HFFc6 (cell line): Measurements from ENCODE around the gene DSEL. TPM values are rescaled to one million over a fixed set of nuclear protein-coding genes. Genes with fewer than 3 reads are reported as not detected.
A peak's percentile ranks its signal among the peaks of the same experiment; 100 is the strongest.

Source experiments
- DNase-seq: peaks from one replicate; pipeline ENCODE4 v3.0.0-alpha.2; 2018
- H3K27ac Mint-ChIP-seq: 2 replicates; pipeline ENCODE4 v1.8.0; 2020; ENCODE audit warnings: mild to moderate bottlenecking, mixed read lengths
- H3K27me3 Mint-ChIP-seq: 2 replicates; pipeline ENCODE4 v1.8.0; 2021; ENCODE audit warnings: mild to moderate bottlenecking, moderate library complexity, mixed read lengths; ENCODE audit not compliant: insufficient read depth
- H3K36me3 Mint-ChIP-seq: 2 replicates; pipeline ENCODE4 v1.8.0; 2021; ENCODE audit warnings: low read depth, mixed read lengths
- H3K4me1 Mint-ChIP-seq: 2 replicates; pipeline ENCODE4 v1.8.0; 2020; ENCODE audit warnings: low read depth, mixed read lengths
- H3K4me3 Mint-ChIP-seq: 2 replicates; pipeline ENCODE4 v1.8.0; 2020; ENCODE audit warnings: mild to moderate bottlenecking, moderate library complexity, mixed read lengths
- H3K9me3 Mint-ChIP-seq: 2 replicates; pipeline ENCODE4 v1.8.0; 2020; ENCODE audit warnings: mild to moderate bottlenecking, mixed read lengths
- CTCF ChIP-seq: fragments of 200-600 bp; sonication (generic); IDR thresholded peaks from 2 replicates; pipeline ENCODE4 v1.5.0; 2021; ENCODE audit warnings: antibody characterized with exemption, mild to moderate bottlenecking
- total RNA-seq, 6 experiments: library from RNA; stranded (reverse); fragmentation: NEBNext Ultra II Directional; extraction: Animal tissue kit (Norgen Biotek cat#: 25700); gene quantifications; 2 replicates in 1 of 6; 3 replicates in 5 of 6; pipeline ENCODE4 v1.2.3, GENCODE V29; 2021

DSEL gene
- total RNA-seq, 6 experiments from 2014 or later: 71.4 to 87.0 (median 80.1) TPM

GRCh38 chr18:67456711-67457110 is 59.8 kb downstream of the DSEL start:
- DNase-seq: no peak
- H3K36me3 Mint-ChIP-seq: peaks cover 14% of the 10 kb centered on the region
- H3K9me3 Mint-ChIP-seq: no peaks in the 10 kb centered on the region
- no peak overlapping the region for H3K4me3 Mint-ChIP-seq
- H3K4me1 Mint-ChIP-seq: peaks cover 36% of the 10 kb centered on the region
- no peaks in the 10 kb centered on the region for H3K27me3 Mint-ChIP-seq
- H3K27ac Mint-ChIP-seq: no peak overlapping the region
- TF ChIP-seq CTCF: peak; percentile 60
